Gastroesophageal sphincter (tissue), 3 donors: ENCODE results near the gene KCNMB2.

ENCODE experiments used
- CTCF ChIP-seq, 4 experiments: fragments of 200-600 bp in 2 of 4; fragments of 450-650 bp in 2 of 4; sonication (generic) in 1 of 4; IDR thresholded peaks; one replicate each; pipeline ENCODE4 v1.5.1; 2017 to 2019; ENCODE audit warnings: antibody characterized with exemption in 4 of 4, mild to moderate bottlenecking in 2 of 4, moderate library complexity in 2 of 4
- POLR2A ChIP-seq, 2 donors: fragments of 450-650 bp; IDR thresholded peaks; one replicate each; pipeline ENCODE4 v1.6.1; 2017; ENCODE audit warnings: antibody characterized with exemption in 2 of 2, mild to moderate bottlenecking in 2 of 2, moderate library complexity in 1 of 2

- TF ChIP-seq CTCF (IDR thresholded peaks at IDR 0.05) (no peak), POLR2A (IDR thresholded peaks at IDR 0.05) (no peak)
Observed at GRCh38 chr3:178880274-178880673, 344.0 kb downstream of the KCNMB2 start.
